Fibroblast of upper back skin (primary cell): ENCODE results near the gene DEFB128.
"Not testable (repeated sequence)": the region's sequence is repeated elsewhere in the genome, so short reads cannot be mapped to it uniquely, and the experiment has no call there.

Experiments used
- DNase-seq: peaks from one replicate; pipeline ENCODE4 v3.0.0-alpha.2; 2013

The DEFB128 gene

GRCh38 chr20:189611-190010 lies at the start of gene DEFB128:
TSS of gene DEFB128 (minus strand) at chr20:189711. CDS start at chr20:189623, 88 bp downstream.
- DNase-seq = no peak

DNA sequence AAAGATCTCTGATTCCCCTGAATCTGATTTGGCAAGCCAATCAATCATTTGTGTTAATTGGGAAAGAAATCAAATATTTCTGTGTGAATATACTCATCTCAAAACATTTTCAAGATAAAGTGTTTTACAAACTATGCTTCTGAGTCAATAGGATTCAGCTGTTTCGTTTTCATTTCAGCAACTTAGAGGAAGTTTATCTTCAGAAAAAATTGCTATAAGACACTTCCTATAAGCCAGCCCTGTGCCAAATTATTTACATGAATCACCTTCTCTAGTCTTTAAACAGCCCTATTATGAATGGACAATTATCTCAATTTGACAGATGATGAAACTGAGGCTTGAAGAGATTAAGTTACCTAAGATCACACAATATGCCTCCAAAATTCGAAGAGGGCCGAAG lies 48.4 kb upstream of the DEFB128 start:
- no peak for DNase-seq

DNA sequence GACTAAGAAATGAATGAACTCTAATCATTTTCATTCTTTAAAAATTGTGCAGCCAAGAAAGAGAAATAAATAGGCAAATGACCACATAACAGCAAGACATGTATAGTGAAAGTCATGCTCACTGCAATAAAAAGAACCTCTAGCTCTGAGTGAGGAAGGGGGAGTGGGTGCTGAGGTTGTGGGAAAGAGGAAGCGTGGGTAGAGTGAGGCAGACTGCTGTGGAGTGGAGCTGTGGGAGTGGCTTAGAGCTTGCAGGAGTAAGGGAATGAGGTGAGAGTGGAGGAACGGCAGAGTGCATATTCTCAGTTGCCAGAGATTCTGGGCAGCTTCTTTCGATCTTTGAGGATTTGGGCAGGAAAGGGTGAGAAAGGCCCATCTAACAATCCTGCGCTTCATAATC lies 48.0 kb upstream of the DEFB128 start:
- DNase-seq = no peak

DNA sequence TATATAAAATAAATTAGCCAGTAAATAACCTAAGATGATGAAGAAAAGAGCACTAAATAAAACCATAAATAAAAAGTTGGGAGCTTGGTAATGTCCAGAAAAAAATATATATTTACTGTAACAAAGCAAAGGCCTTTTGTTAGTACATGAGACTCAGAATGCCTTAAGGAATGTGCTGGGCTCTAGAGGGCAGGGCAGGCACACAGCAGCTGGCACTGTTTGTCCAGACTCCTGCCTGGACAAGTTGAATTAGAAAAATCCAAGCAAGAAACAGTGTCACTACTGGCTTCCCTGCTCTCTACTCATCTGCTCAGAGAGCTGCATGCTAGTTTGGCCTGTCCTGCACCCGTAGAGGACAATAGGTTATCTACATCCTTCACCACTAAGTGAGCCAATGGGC lies 46.4 kb upstream of the DEFB128 start:
- DNase-seq = no peak

GRCh38 chr20:227439-228105 lies 38.1 kb upstream of the DEFB128 start:
- no peak for DNase-seq

DNA sequence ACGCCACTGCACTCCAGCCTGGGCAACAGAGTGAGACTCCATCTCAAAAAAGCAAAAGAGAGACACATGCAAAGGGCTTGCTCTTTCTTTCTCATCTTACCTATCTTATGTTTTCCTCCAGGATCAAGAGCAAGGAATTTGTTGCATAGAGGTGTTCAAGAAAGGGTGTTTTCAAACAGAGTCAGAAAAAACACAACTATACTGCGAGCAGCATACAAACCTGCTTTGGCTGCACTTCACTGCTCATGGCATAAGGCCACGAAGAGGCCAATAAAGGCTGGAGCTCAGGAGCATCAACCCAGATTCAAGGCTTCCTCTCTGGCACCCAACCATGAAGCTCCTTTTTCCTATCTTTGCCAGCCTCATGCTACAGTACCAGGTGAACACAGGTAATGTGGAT lies 37.4 kb upstream of the DEFB128 start, which contains the start of gene DEFB129:
TSS of gene DEFB129 (plus strand) at position 301 of the 400 bp plus-strand sequence. CDS start at position 332, 31 bp downstream.
- no peak for DNase-seq

DNA sequence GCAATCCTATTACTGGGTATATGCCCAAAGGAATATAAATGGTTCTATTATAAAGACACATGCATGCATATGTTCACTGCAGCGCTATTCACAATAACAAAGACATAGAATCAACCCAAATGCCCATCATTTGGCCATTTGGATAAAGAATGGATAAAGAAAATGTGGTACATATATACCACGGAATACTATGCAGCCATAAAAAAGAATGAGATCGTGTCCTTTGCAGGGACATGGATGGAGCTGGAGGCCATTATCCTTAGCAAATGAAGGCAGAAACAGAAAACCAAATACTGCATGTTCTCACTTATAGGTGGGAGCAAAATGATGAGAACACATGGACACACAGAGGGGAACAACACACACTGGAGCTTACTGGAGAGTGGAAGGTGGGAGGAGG lies 36.4 kb upstream of the DEFB128 start:
- not testable (repeated sequence) for DNase-seq

GRCh38 chr20:221258-221830 lies 31.8 kb upstream of the DEFB128 start:
- DNase-seq = no peak

GRCh38 chr20:219290-220115 lies 30.0 kb upstream of the DEFB128 start:
- DNase-seq = no peak

DNA sequence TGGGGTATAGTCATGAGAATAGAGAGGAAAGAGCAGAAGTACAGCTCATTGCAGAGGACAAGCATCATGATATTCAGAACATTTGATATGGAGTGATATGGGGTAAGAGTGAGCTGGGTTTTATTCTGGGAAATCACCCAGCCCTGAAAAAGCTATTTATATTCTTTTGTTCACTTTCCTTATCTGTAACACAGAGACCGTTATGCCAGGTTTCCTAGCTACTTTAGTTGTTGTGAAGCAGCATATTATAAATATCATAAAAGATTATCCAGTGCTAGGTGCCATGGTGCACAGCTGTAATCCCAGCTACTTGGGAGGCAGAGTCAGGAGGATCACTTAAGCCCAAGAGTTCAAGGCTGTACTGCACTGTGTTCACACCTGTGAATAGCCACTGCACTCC lies 27.8 kb upstream of the DEFB128 start:
- DNase-seq = no peak

DNA sequence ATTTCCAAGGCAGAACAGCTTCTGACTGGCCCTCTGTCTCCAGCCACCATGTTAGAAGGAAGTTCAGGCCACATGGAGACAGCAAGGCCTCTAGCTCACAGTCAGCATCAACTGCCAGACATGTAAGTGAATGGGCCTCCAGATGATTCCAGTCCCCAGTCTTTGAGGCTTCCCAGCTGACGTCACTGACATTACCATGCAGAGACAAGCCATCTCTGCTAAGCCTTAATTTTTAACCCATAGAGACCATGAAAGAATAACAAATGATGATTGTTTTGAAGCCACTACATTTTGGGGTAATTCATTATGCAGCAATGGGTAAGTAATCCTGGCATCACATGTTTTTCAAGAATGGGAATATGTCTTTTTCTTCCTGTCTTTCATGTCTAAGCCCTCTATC lies 26.3 kb upstream of the DEFB128 start:
- no peak for DNase-seq

DNA sequence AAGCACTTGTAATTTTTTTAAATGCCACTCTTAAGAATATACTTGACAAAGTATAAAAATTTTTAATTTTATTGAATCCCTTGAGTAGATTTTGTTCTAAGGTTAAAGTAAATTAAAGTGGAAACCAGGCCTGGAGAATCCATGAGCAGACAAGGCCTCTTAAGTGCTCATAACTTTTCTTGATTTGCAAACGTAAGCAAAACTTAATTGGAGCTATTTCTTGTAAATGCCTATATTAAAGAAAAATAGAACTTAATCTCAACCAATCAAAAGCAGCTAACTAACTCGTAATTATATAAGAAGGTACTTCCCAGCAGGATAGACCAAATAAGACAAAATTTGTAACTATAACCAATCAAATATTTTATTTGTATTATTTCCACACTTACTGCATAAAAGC lies 24.9 kb upstream of the DEFB128 start:
- DNase-seq = no peak

DNA sequence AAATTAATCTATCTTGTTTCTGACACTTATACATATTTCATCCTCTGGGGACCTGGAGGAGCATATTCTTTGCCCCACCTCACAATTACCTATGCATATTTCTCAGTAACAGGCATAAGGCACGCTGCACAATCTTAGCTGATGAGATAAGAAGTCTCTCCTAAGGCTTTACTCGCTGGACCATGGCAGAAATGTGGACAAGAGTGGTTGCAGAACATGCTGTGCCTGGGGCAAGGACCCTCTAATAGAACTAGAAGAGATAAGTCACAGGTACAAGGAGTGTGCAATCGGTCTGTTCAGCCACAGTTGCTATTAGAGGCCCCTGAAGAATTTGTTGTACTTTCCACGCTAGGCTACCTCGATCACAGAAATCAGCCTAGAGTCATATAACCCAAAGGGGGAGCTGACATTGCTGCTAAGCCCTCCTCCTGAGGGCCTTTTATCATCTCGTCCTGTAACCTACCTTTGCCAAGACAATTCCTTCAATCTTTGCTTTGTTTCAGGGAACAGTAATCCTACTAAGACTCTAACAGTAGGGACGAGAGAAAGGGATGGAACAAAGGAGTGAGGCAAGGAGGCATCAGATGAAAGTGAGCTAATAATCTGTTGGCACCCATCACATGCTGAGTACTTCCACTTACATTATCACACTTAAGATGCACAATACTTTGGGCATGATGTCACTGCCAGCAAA lies 21.4 kb upstream of the DEFB128 start:
- no peak for DNase-seq

GRCh38 chr20:208942-209566 lies 19.5 kb upstream of the DEFB128 start:
- DNase-seq = peak; percentile 71

- not testable (repeated sequence) for DNase-seq
Observed at GRCh38 chr20:203630-204029, 14.1 kb upstream of the DEFB128 start.

DNA sequence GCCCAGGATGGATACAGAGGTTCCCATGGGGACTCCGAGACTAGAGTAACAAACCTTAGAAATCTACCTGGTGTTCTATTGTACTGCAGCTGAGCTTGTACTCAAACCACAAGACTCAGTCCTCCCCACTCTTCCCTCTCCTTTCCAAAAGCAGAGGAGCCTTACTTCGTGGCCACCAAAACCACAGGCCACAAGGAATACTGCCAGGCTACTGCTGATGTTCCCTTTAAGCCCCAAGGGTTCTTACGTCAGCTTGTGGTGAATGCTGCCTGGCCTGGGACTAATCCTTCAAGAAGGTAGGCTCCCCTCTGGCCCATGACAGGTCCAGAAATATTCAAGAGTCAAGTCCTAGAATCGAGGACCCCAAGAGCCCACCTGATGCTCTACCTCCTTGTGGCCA lies 10.5 kb upstream of the DEFB128 start:
- no peak for DNase-seq

DNA sequence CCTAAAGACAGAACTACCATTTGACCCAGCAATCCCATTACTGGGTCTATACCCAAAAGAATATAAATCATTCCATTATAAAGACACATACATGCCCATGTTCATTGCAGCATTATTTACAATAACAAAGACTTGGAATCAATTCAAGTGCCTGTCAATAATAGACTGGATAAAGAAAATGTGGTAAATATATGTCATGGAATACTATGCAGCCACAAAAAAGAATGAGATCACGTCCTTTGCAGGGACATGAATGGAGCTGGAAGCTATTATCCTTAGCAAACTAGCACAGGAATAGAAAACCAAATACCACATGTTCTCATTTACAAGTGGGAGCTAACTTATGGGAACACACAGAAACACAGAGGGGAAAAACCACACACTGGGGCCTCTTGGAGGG lies 8.7 kb upstream of the DEFB128 start:
- DNase-seq = no peak

- no peak for DNase-seq
Observed at GRCh38 chr20:187733-188132, 1.8 kb downstream of the DEFB128 start.

- no peak for DNase-seq
Observed at GRCh38 chr20:184288-184687, 5.2 kb downstream of the DEFB128 start.

DNA sequence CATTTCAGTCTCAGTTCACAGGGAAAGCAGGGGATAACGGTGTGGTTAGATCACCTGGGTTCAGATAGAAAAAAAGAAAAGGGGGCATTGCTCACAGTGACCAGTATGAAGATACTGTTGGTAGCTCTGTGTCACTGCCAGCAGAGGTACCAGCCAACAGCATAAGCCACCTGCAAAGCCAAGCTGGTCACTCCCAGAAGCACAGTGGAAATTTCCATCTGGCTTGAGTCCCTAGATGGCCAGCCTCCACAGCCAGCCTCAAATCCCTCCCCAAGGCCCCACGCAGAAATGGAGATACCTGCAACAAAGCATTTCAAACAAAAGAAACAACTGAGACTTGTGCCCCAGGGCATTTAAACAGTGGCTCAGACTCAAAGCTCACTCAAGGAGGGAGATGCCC lies 20.6 kb downstream of the DEFB128 start:
- no peak for DNase-seq

- no peak for DNase-seq
Observed at GRCh38 chr20:164618-165017, 24.9 kb downstream of the DEFB128 start.

DNA sequence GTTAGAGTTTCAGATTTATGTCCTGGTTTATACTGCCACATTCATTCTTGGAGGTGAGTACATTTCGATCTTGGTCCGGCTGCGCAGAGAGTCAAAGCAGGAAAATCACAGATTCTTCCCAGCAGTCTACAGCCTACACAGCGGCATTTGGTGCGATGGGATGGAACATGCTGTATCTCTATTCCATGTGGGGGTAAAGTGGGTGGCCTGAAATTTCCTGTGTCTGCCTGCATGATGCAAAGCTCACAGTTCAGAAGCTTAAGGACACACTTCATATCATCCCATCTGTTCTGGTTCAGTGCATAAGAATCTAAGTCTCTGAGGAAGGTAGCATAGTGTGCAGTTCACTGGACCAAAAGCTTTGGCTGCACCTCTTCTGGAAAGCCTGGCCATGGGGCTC lies 32.4 kb downstream of the DEFB128 start, which contains the start of gene DEFB127:
TSS of gene DEFB127 (plus strand) at position 301 of the 400 bp plus-strand sequence. CDS start at position 392, 91 bp downstream.
- no peak for DNase-seq

DNA sequence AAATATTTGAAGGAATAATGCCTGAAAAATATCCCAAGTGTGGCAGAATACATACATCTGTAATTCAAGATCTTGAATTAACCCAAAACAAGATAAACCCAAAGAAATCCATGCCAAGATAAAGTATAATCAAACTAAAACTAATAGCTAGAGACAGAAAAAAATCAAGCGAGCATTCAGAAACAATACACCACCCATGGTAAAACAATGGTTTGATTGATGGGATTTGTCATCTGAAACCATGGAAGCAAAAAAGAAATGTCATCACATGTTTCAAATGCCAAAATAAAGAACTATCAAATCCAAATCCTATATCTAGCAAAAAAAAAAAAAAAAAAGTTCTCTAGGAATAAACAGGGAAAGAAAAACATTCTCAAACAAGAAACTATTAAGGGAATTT lies 37.4 kb downstream of the DEFB128 start:
- no peak for DNase-seq
